HL-60 (cell line): Measurements from ENCODE around the gene DHFR.

Experiments used
- DNase-seq, 2 experiments: peaks; one replicate each; pipeline ENCODE4 v3.0.0-alpha.2; 2010 to 2020; ENCODE audit warnings: low read depth in 1 of 2, low spot score in 1 of 2
- H3K27ac ChIP-seq: fragments of 250-450 bp; sonication (Bioruptor Pico); replicated peaks from 2 replicates; pipeline ENCODE4 v1.5.1; 2020; ENCODE audit warnings: mild to moderate bottlenecking, moderate library complexity
- H3K27me3 ChIP-seq: fragments of 250-450 bp; sonication (Bioruptor Pico); 2 replicates; pipeline ENCODE4 v1.5.1; 2021; ENCODE audit warnings: mild to moderate bottlenecking, moderate library complexity; ENCODE audit not compliant: insufficient read depth, poor library complexity, severe bottlenecking
- H3K4me3 ChIP-seq: replicated peaks from 2 replicates; pipeline ENCODE4 v1.5.1; 2011; ENCODE audit warnings: mild to moderate bottlenecking, control low read depth, low read length; ENCODE audit not compliant: insufficient read depth
- CTCF ChIP-seq: IDR thresholded peaks from one replicate; pipeline ENCODE4 v1.5.1; 2011; ENCODE audit warnings: low read length, control low read depth, inconsistent platforms; ENCODE audit not compliant: insufficient read depth
- GABPA ChIP-seq: IDR thresholded peaks from 2 replicates; pipeline ENCODE4 v1.6.1; 2012; ENCODE audit warnings: low read depth
- POLR2AphosphoS5 ChIP-seq: IDR thresholded peaks from 2 replicates; pipeline ENCODE4 v1.6.1; 2012; ENCODE audit warnings: low read depth
- REST ChIP-seq: IDR thresholded peaks from 2 replicates; pipeline ENCODE4 v1.6.1; 2012; ENCODE audit warnings: low read depth; ENCODE audit not compliant: insufficient replicate concordance
- SPI1 ChIP-seq: IDR thresholded peaks from 2 replicates; pipeline ENCODE4 v1.6.1; 2012; ENCODE audit warnings: low read depth, mild to moderate bottlenecking, borderline replicate concordance

DHFR gene

GRCh38 chr5:80594810-80595209 is 60.0 kb downstream of the DHFR start:
- Histone ChIP-seq H3K4me3 (no peak overlapping the region), H3K27me3 (no peaks in the 10 kb centered on the region), H3K27ac (no peak overlapping the region)
- TF ChIP-seq GABPA (no peak), REST (no peak), CTCF (no peak), SPI1 (no peak), POLR2AphosphoS5 (no peak)
- no peak for DNase-seq

GRCh38 chr5:80592761-80593160 is 62.0 kb downstream of the DHFR start:
- no peak overlapping the region for H3K4me3 ChIP-seq
- TF ChIP-seq REST: no peak
- TF ChIP-seq GABPA: no peak
- no peak for TF ChIP-seq CTCF
- TF ChIP-seq POLR2AphosphoS5: no peak
- no peak for TF ChIP-seq SPI1
- DNase-seq: no peak
- no peak overlapping the region for H3K27ac ChIP-seq
- no peaks in the 10 kb centered on the region for H3K27me3 ChIP-seq

GRCh38 chr5:80592105-80592504 is 62.7 kb downstream of the DHFR start:
- no peak overlapping the region for H3K4me3 ChIP-seq
- DNase-seq: no peak
- TF ChIP-seq CTCF (no peak), SPI1 (no peak), POLR2AphosphoS5 (no peak), GABPA (no peak), REST (no peak)

More at GRCh38 chr5:80592105-80592504, 62.7 kb downstream of the DHFR start:
- Histone ChIP-seq H3K27me3 (no peaks in the 10 kb centered on the region), H3K27ac (no peak overlapping the region)
